IMR-90 (cell line): ENCODE measurements around the gene POFUT1.

Source experiments
- CTCF ChIP-seq: conservative IDR thresholded peaks from 2 replicates; pipeline ENCODE4 v1.5.1; 2012; ENCODE audit warnings: mild to moderate bottlenecking, low read depth, low read length, improper control_type of control experiment
- POLR2A ChIP-seq: IDR thresholded peaks from 2 replicates; pipeline ENCODE4 v1.6.1; 2012; ENCODE audit warnings: mild to moderate bottlenecking, low read depth, low read length
- RCOR1 ChIP-seq: IDR thresholded peaks from 2 replicates; pipeline ENCODE4 v1.6.1; 2012; ENCODE audit warnings: mild to moderate bottlenecking, low read length, improper control_type of control experiment; ENCODE audit not compliant: insufficient replicate concordance
- USF2 ChIP-seq: fragments of 150-350 bp; IDR thresholded peaks from 2 replicates; pipeline ENCODE4 v1.6.1; 2017; ENCODE audit warnings: mild to moderate bottlenecking, antibody characterized with exemption, low read length, low read depth

GRCh38 chr20:32216179-32217142, 8.8 kb downstream of the POFUT1 start:
- TF ChIP-seq RCOR1: no peak
- TF ChIP-seq USF2: no peak
- no peak for TF ChIP-seq POLR2A
- no peak for TF ChIP-seq CTCF
